HAP-1 (cell line): Measurements from ENCODE around the gene PEX13.
A peak's percentile ranks its signal among the peaks of the same experiment; 100 is the strongest.
"Not testable (repeated sequence)": the region's sequence is repeated elsewhere in the genome, so short reads cannot be mapped to it uniquely, and the experiment has no call there.

ENCODE experiments used
- DNase-seq, 2 experiments: peaks; one replicate each; pipeline ENCODE4 v3.0.0-alpha.2; 2016 to 2020; ENCODE audit warnings: low spot score in 2 of 2
- H3K27me3 ChIP-seq: fragments of 250-450 bp; sonication (Bioruptor Pico); 2 replicates; pipeline ENCODE4 v1.5.1; 2020; ENCODE audit warnings: low read depth, mild to moderate bottlenecking, moderate library complexity
- H3K36me3 ChIP-seq: fragments of 250-450 bp; sonication (Bioruptor Pico); replicated peaks from 2 replicates; pipeline ENCODE4 v1.5.1; 2020; ENCODE audit warnings: mild to moderate bottlenecking
- H3K4me1 ChIP-seq: fragments of 250-450 bp; sonication (Bioruptor Pico); 2 replicates; pipeline ENCODE4 v1.5.1; 2020; ENCODE audit warnings: mild to moderate bottlenecking
- H3K4me3 ChIP-seq: fragments of 250-450 bp; sonication (Bioruptor Pico); 2 replicates; pipeline ENCODE4 v1.5.1; 2020; ENCODE audit warnings: mild to moderate bottlenecking, moderate library complexity
- H3K9me3 ChIP-seq: fragments of 250-450 bp; sonication (Bioruptor Pico); 2 replicates; pipeline ENCODE4 v1.5.1; 2020; ENCODE audit warnings: mild to moderate bottlenecking, moderate library complexity
- in situ Hi-C: fragments of 300-500 bp; cut with MboI; formaldehyde crosslinking; loops from 3 replicates; pipeline ENCODE4 v1.14.3; 2020; ENCODE audit warnings: low sequenced_read_pairs, inconsistent platforms, mixed read lengths

The PEX13 gene

GRCh38 chr2:61017556-61018317 is at the start of gene PEX13, which contains the start of gene PUS10:
Gene PEX13, plus strand, starts transcription at chr2:61017720. Its CDS starts 40 bp downstream, at chr2:61017760.
Gene PUS10, minus strand, starts transcription at chr2:61018255. Its CDS starts 6,365 bp downstream, at chr2:61011890.
- in situ Hi-C loops = no loop called here
- no peaks in the 10 kb centered on the region; the same call in 1 of the 2 replicates for H3K9me3 ChIP-seq
- H3K4me3 ChIP-seq = peak within 1 kb of the TSS; percentile 91
- peaks cover 11% of the 10 kb centered on the region for H3K4me1 ChIP-seq
- peaks cover 3% of the 10 kb centered on the region for H3K36me3 ChIP-seq
- no peaks in the 10 kb centered on the region for H3K27me3 ChIP-seq
- peak; percentile 74 to 85 for DNase-seq

GRCh38 chr2:60972889-60973656 is 44.4 kb upstream of the PEX13 start:
- H3K36me3 ChIP-seq = no peaks in the 10 kb centered on the region

GRCh38 chr2:60973705-60974104 is 43.8 kb upstream of the PEX13 start:
- no peaks in the 10 kb centered on the region for H3K9me3 ChIP-seq
- DNase-seq = no peak
- H3K4me3 ChIP-seq = no peak overlapping the region
- no peaks in the 10 kb centered on the region for H3K27me3 ChIP-seq
- H3K4me1 ChIP-seq = no peaks in the 10 kb centered on the region
- in situ Hi-C loops = no loop called here
- H3K36me3 ChIP-seq = no peaks in the 10 kb centered on the region

More at GRCh38 chr2:60972889-60973656, 44.4 kb upstream of the PEX13 start:
- Histone ChIP-seq H3K4me1 (no peaks in the 10 kb centered on the region), H3K27me3 (no peaks in the 10 kb centered on the region), H3K4me3 (no peak overlapping the region), H3K9me3 (no peaks in the 10 kb centered on the region)
- no peak for DNase-seq
- in situ Hi-C loops = no loop called here

GRCh38 chr2:60974652-60975051 is 42.9 kb upstream of the PEX13 start:
- Histone ChIP-seq H3K4me3 (no peak overlapping the region), H3K4me1 (no peaks in the 10 kb centered on the region), H3K9me3 (no peaks in the 10 kb centered on the region), H3K27me3 (no peaks in the 10 kb centered on the region), H3K36me3 (no peaks in the 10 kb centered on the region)
- DNase-seq = no peak
- in situ Hi-C loops = no loop called here

- in situ Hi-C loops = no loop called here
- DNase-seq = no peak
- no peak overlapping the region for H3K4me3 ChIP-seq
- H3K4me1 ChIP-seq = no peaks in the 10 kb centered on the region
- H3K9me3 ChIP-seq = no peaks in the 10 kb centered on the region
- no peaks in the 10 kb centered on the region for H3K27me3 ChIP-seq
- H3K36me3 ChIP-seq = no peaks in the 10 kb centered on the region
These were observed 41.2 kb upstream of the PEX13 start for GRCh38 chr2:60976256-60976850.

- in situ Hi-C loops = no loop called here
- Histone ChIP-seq H3K27me3 (no peaks in the 10 kb centered on the region), H3K9me3 (no peaks in the 10 kb centered on the region), H3K4me1 (no peaks in the 10 kb centered on the region), H3K4me3 (no peak overlapping the region), H3K36me3 (no peaks in the 10 kb centered on the region)
- no peak for DNase-seq
These were observed 40.5 kb upstream of the PEX13 start for GRCh38 chr2:60976875-60977561.

- DNase-seq = no peak
- no peaks in the 10 kb centered on the region for H3K9me3 ChIP-seq
- H3K36me3 ChIP-seq = no peaks in the 10 kb centered on the region
- in situ Hi-C loops = no loop called here
- H3K4me3 ChIP-seq = no peak overlapping the region
- H3K4me1 ChIP-seq = no peaks in the 10 kb centered on the region
- no peaks in the 10 kb centered on the region for H3K27me3 ChIP-seq
These were observed 40.0 kb upstream of the PEX13 start for GRCh38 chr2:60977562-60977895.

GRCh38 chr2:60979231-60979630 is 38.3 kb upstream of the PEX13 start:
- H3K27me3 ChIP-seq = no peaks in the 10 kb centered on the region
- no peak for DNase-seq
- H3K36me3 ChIP-seq = no peaks in the 10 kb centered on the region
- in situ Hi-C loops = no loop called here
- no peak overlapping the region for H3K4me3 ChIP-seq
- H3K9me3 ChIP-seq = no peaks in the 10 kb centered on the region
- H3K4me1 ChIP-seq = no peaks in the 10 kb centered on the region

- H3K9me3 ChIP-seq = no peaks in the 10 kb centered on the region
- no peak overlapping the region for H3K4me3 ChIP-seq
- in situ Hi-C loops = no loop called here
- no peaks in the 10 kb centered on the region for H3K27me3 ChIP-seq
- DNase-seq = no peak
- no peaks in the 10 kb centered on the region for H3K36me3 ChIP-seq
- H3K4me1 ChIP-seq = no peaks in the 10 kb centered on the region
These were observed 37.3 kb upstream of the PEX13 start for GRCh38 chr2:60980071-60980815.

- H3K27me3 ChIP-seq, in situ Hi-C loops, H3K9me3 ChIP-seq, DNase-seq, H3K36me3 ChIP-seq, H3K4me1 ChIP-seq, H3K4me3 ChIP-seq: not testable (repeated sequence)
These were observed 35.5 kb upstream of the PEX13 start for GRCh38 chr2:60982066-60982465.

- no peaks in the 10 kb centered on the region for H3K36me3 ChIP-seq
- H3K9me3 ChIP-seq = no peaks in the 10 kb centered on the region
- H3K4me1 ChIP-seq = no peaks in the 10 kb centered on the region
- H3K4me3 ChIP-seq = no peak overlapping the region
- no peaks in the 10 kb centered on the region for H3K27me3 ChIP-seq
- no peak for DNase-seq
- in situ Hi-C loops = no loop called here
These were observed 32.8 kb upstream of the PEX13 start for GRCh38 chr2:60984720-60985119.

- H3K4me1 ChIP-seq = no peaks in the 10 kb centered on the region
- H3K27me3 ChIP-seq = no peaks in the 10 kb centered on the region
- no peak for DNase-seq
- H3K4me3 ChIP-seq = no peak overlapping the region
- H3K36me3 ChIP-seq = no peaks in the 10 kb centered on the region
- in situ Hi-C loops = no loop called here
- H3K9me3 ChIP-seq = peaks cover 3% of the 10 kb centered on the region
These were observed 30.5 kb upstream of the PEX13 start for GRCh38 chr2:60987041-60987440.

- H3K4me1 ChIP-seq, DNase-seq, in situ Hi-C loops: not testable (repeated sequence)
These were observed 29.9 kb upstream of the PEX13 start for GRCh38 chr2:60987656-60988055.

More at GRCh38 chr2:60987656-60988055, 29.9 kb upstream of the PEX13 start:
- H3K36me3 ChIP-seq, H3K9me3 ChIP-seq, H3K27me3 ChIP-seq, H3K4me3 ChIP-seq: not testable (repeated sequence)
